Raji (cell line): ENCODE results near the gene DIAPH3.

Experiments
- POLR2A ChIP-seq: IDR thresholded peaks from 2 replicates; pipeline ENCODE4 v1.6.1; 2011; ENCODE audit warnings: low read depth, low read length, control low read depth; ENCODE audit not compliant: insufficient read depth

The DIAPH3 gene

GRCh38 chr13:59728896-59729545 is 434.7 kb downstream of the DIAPH3 start:
- no peak for TF ChIP-seq POLR2A

GRCh38 chr13:59721926-59722910 is 441.5 kb downstream of the DIAPH3 start:
- no peak for TF ChIP-seq POLR2A

- no peak for TF ChIP-seq POLR2A
These were observed 448.1 kb downstream of the DIAPH3 start for GRCh38 chr13:59715611-59716010.

GRCh38 chr13:59710996-59711701 is 452.6 kb downstream of the DIAPH3 start:
- TF ChIP-seq POLR2A: no peak

- TF ChIP-seq POLR2A: no peak
These were observed 453.3 kb downstream of the DIAPH3 start for GRCh38 chr13:59710416-59710815.

- TF ChIP-seq POLR2A: no peak
These were observed 457.4 kb downstream of the DIAPH3 start for GRCh38 chr13:59706101-59706976.

GRCh38 chr13:59702269-59702668 is 461.5 kb downstream of the DIAPH3 start:
- TF ChIP-seq POLR2A: no peak

- no peak for TF ChIP-seq POLR2A
These were observed 462.5 kb downstream of the DIAPH3 start for GRCh38 chr13:59701261-59701660.

- TF ChIP-seq POLR2A: no peak
These were observed 463.4 kb downstream of the DIAPH3 start for GRCh38 chr13:59700281-59700680.

- no peak for TF ChIP-seq POLR2A
These were observed 467.5 kb downstream of the DIAPH3 start for GRCh38 chr13:59696271-59696670.

- TF ChIP-seq POLR2A: no peak
These were observed 472.1 kb downstream of the DIAPH3 start for GRCh38 chr13:59691501-59692066.

- TF ChIP-seq POLR2A: no peak
These were observed 472.7 kb downstream of the DIAPH3 start for GRCh38 chr13:59690857-59691500.

- no peak for TF ChIP-seq POLR2A
These were observed 474.7 kb downstream of the DIAPH3 start for GRCh38 chr13:59689057-59689456.
